WTC11 (cell line): Measurements from ENCODE around the gene HMGN4.

ENCODE experiments used
- E2F5 ChIP-seq: sonication (generic); formaldehyde crosslinking; IDR thresholded peaks from 2 replicates; pipeline ENCODE4 v1.8.1; 2022; ENCODE audit warnings: mild to moderate bottlenecking, moderate library complexity, missing genetic modification reagents
- ETV6 ChIP-seq: sonication (generic); formaldehyde crosslinking; IDR thresholded peaks from 2 replicates; pipeline ENCODE4 v1.8.1; 2022; ENCODE audit warnings: mild to moderate bottlenecking, missing genetic modification reagents
- TEAD4 ChIP-seq: sonication (generic); formaldehyde crosslinking; IDR thresholded peaks from 2 replicates; pipeline ENCODE4 v1.8.0; 2022; ENCODE audit warnings: mild to moderate bottlenecking, missing genetic modification reagents
- ZNF232 ChIP-seq: sonication (generic); formaldehyde crosslinking; IDR thresholded peaks from 2 replicates; pipeline ENCODE4 v1.8.0; 2022; ENCODE audit warnings: mild to moderate bottlenecking, missing genetic modification reagents
- ZNF512 ChIP-seq: sonication (generic); formaldehyde crosslinking; IDR thresholded peaks from 2 replicates; pipeline ENCODE4 v1.8.1; 2022; ENCODE audit warnings: missing genetic modification reagents, borderline replicate concordance
- TF ChIP-seq, protein P1 (sequence below): fragments of 200-600 bp; IDR thresholded peaks from 2 replicates; pipeline ENCODE4 v1.8.0; 2022; ENCODE audit warnings: antibody characterized with exemption
- TF ChIP-seq, protein P2 (sequence below): sonication (generic); formaldehyde crosslinking; IDR thresholded peaks from 2 replicates; pipeline ENCODE4 v1.8.0; 2022; ENCODE audit warnings: missing genetic modification reagents

- TF ChIP-seq, protein P1, sequence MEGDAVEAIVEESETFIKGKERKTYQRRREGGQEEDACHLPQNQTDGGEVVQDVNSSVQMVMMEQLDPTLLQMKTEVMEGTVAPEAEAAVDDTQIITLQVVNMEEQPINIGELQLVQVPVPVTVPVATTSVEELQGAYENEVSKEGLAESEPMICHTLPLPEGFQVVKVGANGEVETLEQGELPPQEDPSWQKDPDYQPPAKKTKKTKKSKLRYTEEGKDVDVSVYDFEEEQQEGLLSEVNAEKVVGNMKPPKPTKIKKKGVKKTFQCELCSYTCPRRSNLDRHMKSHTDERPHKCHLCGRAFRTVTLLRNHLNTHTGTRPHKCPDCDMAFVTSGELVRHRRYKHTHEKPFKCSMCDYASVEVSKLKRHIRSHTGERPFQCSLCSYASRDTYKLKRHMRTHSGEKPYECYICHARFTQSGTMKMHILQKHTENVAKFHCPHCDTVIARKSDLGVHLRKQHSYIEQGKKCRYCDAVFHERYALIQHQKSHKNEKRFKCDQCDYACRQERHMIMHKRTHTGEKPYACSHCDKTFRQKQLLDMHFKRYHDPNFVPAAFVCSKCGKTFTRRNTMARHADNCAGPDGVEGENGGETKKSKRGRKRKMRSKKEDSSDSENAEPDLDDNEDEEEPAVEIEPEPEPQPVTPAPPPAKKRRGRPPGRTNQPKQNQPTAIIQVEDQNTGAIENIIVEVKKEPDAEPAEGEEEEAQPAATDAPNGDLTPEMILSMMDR = no peak
- TF ChIP-seq TEAD4 (no peak), ZNF512 (CRISPR knock-in tag) (no peak), E2F5 (CRISPR knock-in tag) (no peak), ETV6 (no peak), ZNF232 (no peak)
- TF ChIP-seq, protein P2, sequence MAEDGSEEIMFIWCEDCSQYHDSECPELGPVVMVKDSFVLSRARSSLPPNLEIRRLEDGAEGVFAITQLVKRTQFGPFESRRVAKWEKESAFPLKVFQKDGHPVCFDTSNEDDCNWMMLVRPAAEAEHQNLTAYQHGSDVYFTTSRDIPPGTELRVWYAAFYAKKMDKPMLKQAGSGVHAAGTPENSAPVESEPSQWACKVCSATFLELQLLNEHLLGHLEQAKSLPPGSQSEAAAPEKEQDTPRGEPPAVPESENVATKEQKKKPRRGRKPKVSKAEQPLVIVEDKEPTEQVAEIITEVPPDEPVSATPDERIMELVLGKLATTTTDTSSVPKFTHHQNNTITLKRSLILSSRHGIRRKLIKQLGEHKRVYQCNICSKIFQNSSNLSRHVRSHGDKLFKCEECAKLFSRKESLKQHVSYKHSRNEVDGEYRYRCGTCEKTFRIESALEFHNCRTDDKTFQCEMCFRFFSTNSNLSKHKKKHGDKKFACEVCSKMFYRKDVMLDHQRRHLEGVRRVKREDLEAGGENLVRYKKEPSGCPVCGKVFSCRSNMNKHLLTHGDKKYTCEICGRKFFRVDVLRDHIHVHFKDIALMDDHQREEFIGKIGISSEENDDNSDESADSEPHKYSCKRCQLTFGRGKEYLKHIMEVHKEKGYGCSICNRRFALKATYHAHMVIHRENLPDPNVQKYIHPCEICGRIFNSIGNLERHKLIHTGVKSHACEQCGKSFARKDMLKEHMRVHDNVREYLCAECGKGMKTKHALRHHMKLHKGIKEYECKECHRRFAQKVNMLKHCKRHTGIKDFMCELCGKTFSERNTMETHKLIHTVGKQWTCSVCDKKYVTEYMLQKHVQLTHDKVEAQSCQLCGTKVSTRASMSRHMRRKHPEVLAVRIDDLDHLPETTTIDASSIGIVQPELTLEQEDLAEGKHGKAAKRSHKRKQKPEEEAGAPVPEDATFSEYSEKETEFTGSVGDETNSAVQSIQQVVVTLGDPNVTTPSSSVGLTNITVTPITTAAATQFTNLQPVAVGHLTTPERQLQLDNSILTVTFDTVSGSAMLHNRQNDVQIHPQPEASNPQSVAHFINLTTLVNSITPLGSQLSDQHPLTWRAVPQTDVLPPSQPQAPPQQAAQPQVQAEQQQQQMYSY (CRISPR knock-in tag) = no peak
These were observed 47.9 kb upstream of the HMGN4 start for GRCh38 chr6:26489996-26490964.
